Measurements from ENCODE around the gene BCL6B. TPM values are rescaled to one million over a fixed set of nuclear protein-coding genes. Genes with fewer than 3 reads are reported as not detected.
"Not testable (repeated sequence)": the region's sequence is repeated elsewhere in the genome, so short reads cannot be mapped to it uniquely, and the experiment has no call there.

BCL6B gene
- total RNA-seq, 2 donors from 2014 or later: 2.9 to 7.0 TPM

DNA sequence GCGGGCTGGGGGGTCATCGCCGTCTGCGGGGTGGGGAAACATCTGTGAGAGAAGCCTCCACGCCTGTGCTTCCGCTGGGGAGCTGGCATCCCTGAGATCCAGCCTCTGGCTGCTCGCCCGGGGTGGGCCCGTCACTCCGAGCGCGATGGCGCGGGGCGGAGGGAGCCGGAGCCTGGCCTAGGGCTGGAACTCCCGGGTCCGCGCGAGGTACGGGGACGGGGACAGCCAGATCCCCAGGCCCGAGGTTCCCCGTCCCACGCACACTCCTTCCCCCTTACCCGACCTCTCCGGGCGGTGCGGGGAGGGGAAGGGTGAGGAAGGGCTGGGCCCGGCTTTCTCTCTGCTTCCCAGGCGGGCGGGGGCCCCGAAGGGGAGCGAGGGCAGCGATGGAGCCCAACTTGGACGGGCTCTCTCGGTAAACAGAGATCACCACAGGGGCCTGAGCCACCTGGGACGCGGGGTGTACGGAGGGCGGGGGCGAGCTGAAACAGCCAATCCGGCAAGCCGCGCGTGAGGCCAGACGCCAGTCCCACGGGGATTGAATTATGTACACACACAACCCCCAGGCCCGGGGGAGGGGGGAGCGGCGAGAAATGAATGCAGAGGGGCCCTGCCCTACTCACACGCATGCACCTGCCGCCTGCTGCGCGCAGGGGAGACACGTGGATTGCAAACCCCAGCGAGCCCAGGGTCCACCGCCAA lies 20.8 kb downstream of the BCL6B start, which contains the start of gene SLC16A11:
Gene SLC16A11, minus strand, starts transcription at position 596 of the 702 bp plus-strand sequence. Its CDS starts 579 bp downstream, at position 17.
- Mint-ChIP-seq H3K27me3 (ENCODE audit: insufficient read depth) (peaks cover 42% of the 10 kb centered on the region), H3K9me3 (no peaks in the 10 kb centered on the region), H3K4me3 (peak within 1 kb of the TSS; percentile 44), H3K27ac (no peak within 1 kb of the TSS), H3K4me1 (peaks cover 14% of the 10 kb centered on the region), H3K36me3 (ENCODE audit: low read depth) (peaks cover 6% of the 10 kb centered on the region)
- Histone ChIP-seq H3K4me1 (ENCODE audit: control insufficient read depth, insufficient read depth, low read length) (peaks cover 4% of the 10 kb centered on the region), H3K27ac (ENCODE audit: low read depth, low read length) (no peak within 1 kb of the TSS), H3K9me3 (ENCODE audit: control insufficient read depth, low read length) (no peaks in the 10 kb centered on the region), H3K9ac (ENCODE audit: extremely low read depth, low read length, poor library complexity, severe bottlenecking) (no peak within 1 kb of the TSS), H3K4me3 (ENCODE audit: low read length) (no peak within 1 kb of the TSS), H3K27me3 (ENCODE audit: control insufficient read depth, insufficient read depth, low read length, poor library complexity, severe bottlenecking) (peaks cover 55% of the 10 kb centered on the region), H3K36me3 (ENCODE audit: control insufficient read depth, insufficient read depth, low read length) (no peaks in the 10 kb centered on the region)
- TF ChIP-seq, protein P1, sequence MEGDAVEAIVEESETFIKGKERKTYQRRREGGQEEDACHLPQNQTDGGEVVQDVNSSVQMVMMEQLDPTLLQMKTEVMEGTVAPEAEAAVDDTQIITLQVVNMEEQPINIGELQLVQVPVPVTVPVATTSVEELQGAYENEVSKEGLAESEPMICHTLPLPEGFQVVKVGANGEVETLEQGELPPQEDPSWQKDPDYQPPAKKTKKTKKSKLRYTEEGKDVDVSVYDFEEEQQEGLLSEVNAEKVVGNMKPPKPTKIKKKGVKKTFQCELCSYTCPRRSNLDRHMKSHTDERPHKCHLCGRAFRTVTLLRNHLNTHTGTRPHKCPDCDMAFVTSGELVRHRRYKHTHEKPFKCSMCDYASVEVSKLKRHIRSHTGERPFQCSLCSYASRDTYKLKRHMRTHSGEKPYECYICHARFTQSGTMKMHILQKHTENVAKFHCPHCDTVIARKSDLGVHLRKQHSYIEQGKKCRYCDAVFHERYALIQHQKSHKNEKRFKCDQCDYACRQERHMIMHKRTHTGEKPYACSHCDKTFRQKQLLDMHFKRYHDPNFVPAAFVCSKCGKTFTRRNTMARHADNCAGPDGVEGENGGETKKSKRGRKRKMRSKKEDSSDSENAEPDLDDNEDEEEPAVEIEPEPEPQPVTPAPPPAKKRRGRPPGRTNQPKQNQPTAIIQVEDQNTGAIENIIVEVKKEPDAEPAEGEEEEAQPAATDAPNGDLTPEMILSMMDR (conservative IDR thresholded peaks at IDR 0.05): no peak
- DNase-seq: peak; percentile 78
- 8% methylated on average over 17 to 57 of the region's 58 CpGs for WGBS, 2 experiments (ENCODE audit: insufficient coverage in 1 of 2, insufficient read length in 1 of 2)

DNA sequence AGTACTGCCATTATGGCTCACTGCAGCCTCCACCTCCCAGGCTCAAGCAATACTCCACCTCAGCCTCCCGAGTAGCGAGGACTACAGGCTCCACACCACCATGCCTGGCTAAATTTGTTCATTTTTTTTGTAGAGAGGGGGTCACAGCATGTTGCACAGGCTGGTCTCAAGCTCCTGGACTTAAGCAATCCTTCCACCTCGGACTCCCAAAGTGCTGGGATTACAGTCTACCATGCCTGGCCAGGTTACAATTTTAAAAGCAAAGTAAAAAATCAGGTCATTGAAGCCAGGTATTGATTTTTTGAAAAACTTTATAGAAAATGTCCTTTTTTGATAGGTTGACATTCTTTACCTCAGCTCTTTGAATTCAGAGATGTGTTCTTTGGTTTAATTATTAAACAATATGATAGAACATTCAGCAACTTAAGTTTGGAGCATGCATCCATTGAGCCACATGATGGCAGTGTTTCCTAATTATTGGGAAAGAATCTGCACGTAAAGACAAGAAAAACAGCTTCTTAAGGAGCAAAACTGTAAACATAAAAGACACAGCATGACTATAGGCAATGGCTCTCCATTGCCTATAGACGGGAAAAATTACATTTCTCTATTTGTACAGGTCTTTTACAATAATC lies 22.8 kb downstream of the BCL6B start:
- H3K9me3 ChIP-seq (ENCODE audit: control insufficient read depth, low read length): no peaks in the 10 kb centered on the region
- peaks cover 4% of the 10 kb centered on the region for H3K4me1 ChIP-seq (ENCODE audit: control insufficient read depth, insufficient read depth, low read length)
- 31 to 42% methylated on average over 4 of the region's 5 CpGs for WGBS, 2 experiments (ENCODE audit: insufficient coverage in 1 of 2, insufficient read length in 1 of 2)
- TF ChIP-seq, protein P1 (conservative IDR thresholded peaks at IDR 0.05): peak; percentile 99
- H3K36me3 ChIP-seq (ENCODE audit: control insufficient read depth, insufficient read depth, low read length): no peaks in the 10 kb centered on the region
- no peak overlapping the region for H3K9ac ChIP-seq (ENCODE audit: extremely low read depth, low read length, poor library complexity, severe bottlenecking)
- Mint-ChIP-seq H3K27ac (no peak overlapping the region), H3K4me1 (peaks cover 13% of the 10 kb centered on the region), H3K27me3 (ENCODE audit: insufficient read depth) (peaks cover 44% of the 10 kb centered on the region), H3K9me3 (no peaks in the 10 kb centered on the region), H3K4me3 (peak overlapping the region; percentile 53), H3K36me3 (ENCODE audit: low read depth) (no peaks in the 10 kb centered on the region)
- peak; percentile 70 for DNase-seq
- peak overlapping the region; percentile 69 for H3K4me3 ChIP-seq (ENCODE audit: low read length)
- H3K27me3 ChIP-seq (ENCODE audit: control insufficient read depth, insufficient read depth, low read length, poor library complexity, severe bottlenecking): peaks cover 55% of the 10 kb centered on the region
- H3K27ac ChIP-seq (ENCODE audit: low read depth, low read length): no peak overlapping the region

DNA sequence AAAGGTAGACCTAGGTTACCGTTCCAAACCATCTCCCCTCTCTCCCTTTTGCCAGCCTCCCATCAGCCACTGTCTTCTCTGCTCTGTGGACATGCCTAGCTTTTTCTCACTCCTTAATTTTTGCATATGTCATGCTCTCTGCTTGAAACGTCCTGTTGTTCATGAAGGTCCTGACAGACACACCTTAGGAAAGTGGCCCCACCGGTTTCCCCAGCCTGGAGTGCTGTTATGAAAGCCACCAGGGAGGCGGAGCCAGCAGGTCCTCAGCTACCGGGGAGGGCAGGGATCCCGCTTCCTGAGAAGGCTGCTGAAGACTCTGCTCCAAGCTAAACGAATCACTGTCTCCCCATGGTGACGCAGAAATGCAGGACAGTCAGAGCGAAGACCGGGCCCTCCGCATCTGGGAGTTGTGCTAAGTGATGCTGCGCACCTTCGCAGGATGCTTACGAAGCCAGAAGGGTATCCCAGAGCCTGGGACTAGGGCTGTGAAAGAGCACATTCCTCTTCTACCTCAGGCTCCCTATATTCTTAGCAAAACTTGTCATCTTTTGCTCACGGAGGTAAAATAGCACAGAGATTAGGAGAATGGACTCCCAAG lies 23.4 kb downstream of the BCL6B start:
- H3K9me3 Mint-ChIP-seq: no peaks in the 10 kb centered on the region
- H3K27ac Mint-ChIP-seq: peak overlapping the region; percentile 36
- H3K27ac ChIP-seq (ENCODE audit: low read depth, low read length): no peak overlapping the region
- DNase-seq: peak; percentile 93
- H3K4me1 ChIP-seq (ENCODE audit: control insufficient read depth, insufficient read depth, low read length): peaks cover 4% of the 10 kb centered on the region
- H3K4me1 Mint-ChIP-seq: peaks cover 13% of the 10 kb centered on the region
- H3K4me3 ChIP-seq (ENCODE audit: low read length): peak overlapping the region; percentile 69
- TF ChIP-seq, protein P1 (conservative IDR thresholded peaks at IDR 0.05): no peak
- WGBS, 2 experiments (ENCODE audit: insufficient coverage in 1 of 2, insufficient read length in 1 of 2): 7 to 12% methylated on average over 14 to 15 of the region's 15 CpGs
- H3K36me3 Mint-ChIP-seq (ENCODE audit: low read depth): no peaks in the 10 kb centered on the region
- H3K9me3 ChIP-seq (ENCODE audit: control insufficient read depth, low read length): no peaks in the 10 kb centered on the region
- peak overlapping the region; percentile 53 for H3K4me3 Mint-ChIP-seq
- H3K27me3 Mint-ChIP-seq (ENCODE audit: insufficient read depth): peaks cover 50% of the 10 kb centered on the region
- H3K9ac ChIP-seq (ENCODE audit: extremely low read depth, low read length, poor library complexity, severe bottlenecking): no peak overlapping the region
- peaks cover 54% of the 10 kb centered on the region for H3K27me3 ChIP-seq (ENCODE audit: control insufficient read depth, insufficient read depth, low read length, poor library complexity, severe bottlenecking)
- no peaks in the 10 kb centered on the region for H3K36me3 ChIP-seq (ENCODE audit: control insufficient read depth, insufficient read depth, low read length)

DNA sequence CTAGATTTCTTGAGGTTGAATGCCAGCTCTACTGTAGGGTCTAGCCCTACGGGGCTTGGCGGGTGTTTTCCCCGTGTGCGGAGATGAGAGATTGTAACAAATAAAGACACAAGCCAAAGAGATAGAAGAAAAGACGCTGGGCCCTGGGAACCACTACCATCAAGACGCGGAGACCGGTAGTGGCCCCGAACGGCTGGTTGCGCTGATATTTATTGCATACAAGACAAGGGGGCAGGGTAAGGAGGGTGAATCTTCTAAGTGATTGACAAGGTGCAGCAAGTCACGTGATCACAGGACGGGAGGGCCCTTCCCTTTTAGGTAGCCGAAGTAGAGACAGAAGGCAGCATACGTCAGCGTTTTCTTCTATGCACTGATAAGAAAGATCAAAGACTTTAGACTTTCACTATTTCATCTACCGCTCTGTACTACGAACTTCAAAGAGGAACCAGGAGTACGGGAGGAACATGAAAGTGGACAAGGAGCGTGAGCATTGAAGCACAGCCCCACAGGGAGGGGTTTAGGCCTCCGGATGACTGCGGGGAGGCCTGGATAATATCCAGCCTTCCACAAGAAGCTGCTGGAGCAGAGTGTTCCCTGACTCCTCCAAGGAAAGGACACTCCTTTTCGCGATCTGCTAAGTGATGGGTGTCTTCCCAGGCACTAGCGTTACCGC lies 24.0 kb downstream of the BCL6B start:
- not testable (repeated sequence) for H3K9ac ChIP-seq (ENCODE audit: extremely low read depth, low read length, poor library complexity, severe bottlenecking); H3K9me3 ChIP-seq (ENCODE audit: control insufficient read depth, low read length); H3K27ac ChIP-seq (ENCODE audit: low read depth, low read length); H3K4me1 ChIP-seq (ENCODE audit: control insufficient read depth, insufficient read depth, low read length); H3K36me3 ChIP-seq (ENCODE audit: control insufficient read depth, insufficient read depth, low read length); H3K9me3 Mint-ChIP-seq; H3K36me3 Mint-ChIP-seq (ENCODE audit: low read depth)
- H3K4me3 ChIP-seq (ENCODE audit: low read length): peak overlapping the region; percentile 69
- Mint-ChIP-seq H3K4me1 (peaks cover 13% of the 10 kb centered on the region), H3K27me3 (ENCODE audit: insufficient read depth) (peaks cover 46% of the 10 kb centered on the region), H3K27ac (peak overlapping the region; percentile 36), H3K4me3 (peak overlapping the region; percentile 53)
- WGBS, 2 experiments (ENCODE audit: insufficient coverage in 1 of 2, insufficient read length in 1 of 2): 25% methylated on average over 16 to 26 of the region's 26 CpGs
- DNase-seq: peak; percentile 81
- peaks cover 48% of the 10 kb centered on the region for H3K27me3 ChIP-seq (ENCODE audit: control insufficient read depth, insufficient read depth, low read length, poor library complexity, severe bottlenecking)
